IPS-18c (cell line): Measurements from ENCODE around the gene CSGALNACT2.
"Not testable (repeated sequence)": the region's sequence is repeated elsewhere in the genome, so short reads cannot be mapped to it uniquely, and the experiment has no call there.

ENCODE experiments used
- H3K4me3 ChIP-seq: 2 replicates; pipeline ENCODE4 v1.7.0; 2013; ENCODE audit warnings: low read depth, mild to moderate bottlenecking, low read length, moderate library complexity; ENCODE audit not compliant: insufficient read depth
- H3K9me3 ChIP-seq: one replicate; pipeline ENCODE4 v1.6.1; 2013; ENCODE audit warnings: mild to moderate bottlenecking, low read length, moderate library complexity; ENCODE audit not compliant: control insufficient read depth, insufficient read depth

Gene CSGALNACT2

GRCh38 chr10:43130770-43131171 lies 7.5 kb upstream of the CSGALNACT2 start:
- Histone ChIP-seq H3K4me3 (no peak overlapping the region), H3K9me3 (no peaks in the 10 kb centered on the region)

GRCh38 chr10:43131256-43131655 lies 7.0 kb upstream of the CSGALNACT2 start:
- no peak overlapping the region for H3K4me3 ChIP-seq
- no peaks in the 10 kb centered on the region for H3K9me3 ChIP-seq

- no peaks in the 10 kb centered on the region for H3K9me3 ChIP-seq
- H3K4me3 ChIP-seq = no peak overlapping the region; the same call in 1 of the 2 replicates
Measured at GRCh38 chr10:43131906-43132305, 6.3 kb upstream of the CSGALNACT2 start.

GRCh38 chr10:43132867-43133787 lies 5.1 kb upstream of the CSGALNACT2 start:
- Histone ChIP-seq H3K9me3 (peaks cover 2% of the 10 kb centered on the region), H3K4me3 (no peak overlapping the region)

- Histone ChIP-seq H3K9me3 (peaks cover 2% of the 10 kb centered on the region), H3K4me3 (no peak overlapping the region)
Measured at GRCh38 chr10:43134126-43134905, 3.9 kb upstream of the CSGALNACT2 start.

- H3K4me3 ChIP-seq = no peak overlapping the region
- H3K9me3 ChIP-seq = peaks cover 2% of the 10 kb centered on the region
Measured at GRCh38 chr10:43135064-43135463, 3.2 kb upstream of the CSGALNACT2 start.

GRCh38 chr10:43135656-43136055 lies 2.6 kb upstream of the CSGALNACT2 start:
- Histone ChIP-seq H3K4me3 (no peak overlapping the region), H3K9me3 (peaks cover 2% of the 10 kb centered on the region)

GRCh38 chr10:43136432-43136831 lies 1.8 kb upstream of the CSGALNACT2 start:
- Histone ChIP-seq H3K4me3 (no peak overlapping the region), H3K9me3 (peaks cover 2% of the 10 kb centered on the region)

- Histone ChIP-seq H3K9me3 (peaks cover 2% of the 10 kb centered on the region), H3K4me3 (peak overlapping the region; percentile 90)
Measured at GRCh38 chr10:43136995-43137716, 1.1 kb upstream of the CSGALNACT2 start.

GRCh38 chr10:43137717-43138020 lies 576 bp upstream of the CSGALNACT2 start:
- peaks cover 2% of the 10 kb centered on the region for H3K9me3 ChIP-seq
- peak overlapping the region; percentile 90 for H3K4me3 ChIP-seq

GRCh38 chr10:43138757-43139241 lies 554 bp downstream of the CSGALNACT2 start:
- peaks cover 2% of the 10 kb centered on the region for H3K9me3 ChIP-seq
- H3K4me3 ChIP-seq = peak overlapping the region; percentile 90

- Histone ChIP-seq H3K9me3 (peaks cover 2% of the 10 kb centered on the region), H3K4me3 (no peak overlapping the region)
Measured at GRCh38 chr10:43141421-43141820, 3.2 kb downstream of the CSGALNACT2 start.

GRCh38 chr10:43145311-43145710 lies 7.1 kb downstream of the CSGALNACT2 start:
- Histone ChIP-seq H3K9me3 (no peaks in the 10 kb centered on the region), H3K4me3 (no peak overlapping the region)

GRCh38 chr10:43145936-43146335 lies 7.7 kb downstream of the CSGALNACT2 start:
- not testable (repeated sequence) for H3K4me3 ChIP-seq, H3K9me3 ChIP-seq

- Histone ChIP-seq H3K9me3 (no peaks in the 10 kb centered on the region), H3K4me3 (no peak overlapping the region)
Measured at GRCh38 chr10:43151371-43151770, 13.1 kb downstream of the CSGALNACT2 start.

- no peak overlapping the region for H3K4me3 ChIP-seq
- H3K9me3 ChIP-seq = no peaks in the 10 kb centered on the region
Measured at GRCh38 chr10:43153901-43154300, 15.7 kb downstream of the CSGALNACT2 start.

GRCh38 chr10:43155221-43155620 lies 17.0 kb downstream of the CSGALNACT2 start:
- H3K9me3 ChIP-seq = no peaks in the 10 kb centered on the region
- no peak overlapping the region for H3K4me3 ChIP-seq
